HG03565 (cell line): ENCODE results near the gene MTHFSD.

Source experiments
- ATAC-seq: cut with Tn5 transposase; IDR thresholded peaks from one replicate; pipeline ENCODE4 v1.9.1; 2021; ENCODE audit warnings: mild to moderate bottlenecking, moderate library complexity; ENCODE audit not compliant: unreplicated experiment

MTHFSD gene

GRCh38 chr16:86492961-86493629 lies 61.9 kb downstream of the MTHFSD start:
- ATAC-seq: no peak

DNA sequence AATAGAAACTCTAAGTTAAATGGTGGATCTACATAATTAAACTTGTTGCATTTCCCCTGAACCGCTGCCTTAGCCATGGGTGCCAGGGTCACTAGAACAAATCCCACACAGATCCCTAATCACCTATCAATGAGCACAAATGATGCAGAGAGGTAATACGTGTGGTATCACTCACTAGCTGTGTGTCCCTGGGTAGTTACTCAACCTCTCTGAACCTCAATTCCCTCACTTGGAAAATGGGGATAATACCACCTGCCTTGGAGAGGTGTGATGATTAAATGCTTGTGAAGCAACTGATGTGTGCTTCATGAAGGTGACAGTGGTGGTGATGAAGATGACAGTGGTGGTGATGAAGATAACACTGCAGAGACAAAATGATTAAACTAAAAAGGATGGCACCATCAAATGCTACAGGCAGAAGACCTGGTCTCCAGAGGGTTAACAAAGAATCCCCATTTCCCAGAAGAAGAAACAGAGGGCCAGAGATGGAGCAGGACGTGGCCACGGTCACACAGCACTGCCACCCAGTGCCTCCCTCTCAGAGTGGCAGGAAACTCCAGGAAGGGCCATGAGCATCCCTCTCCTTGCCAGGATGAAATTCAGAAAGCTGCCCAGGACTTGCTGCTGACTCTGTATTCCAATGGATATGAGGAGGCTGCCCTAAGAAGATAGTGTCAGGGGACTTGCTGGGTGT lies 62.6 kb downstream of the MTHFSD start:
- no peak for ATAC-seq

DNA sequence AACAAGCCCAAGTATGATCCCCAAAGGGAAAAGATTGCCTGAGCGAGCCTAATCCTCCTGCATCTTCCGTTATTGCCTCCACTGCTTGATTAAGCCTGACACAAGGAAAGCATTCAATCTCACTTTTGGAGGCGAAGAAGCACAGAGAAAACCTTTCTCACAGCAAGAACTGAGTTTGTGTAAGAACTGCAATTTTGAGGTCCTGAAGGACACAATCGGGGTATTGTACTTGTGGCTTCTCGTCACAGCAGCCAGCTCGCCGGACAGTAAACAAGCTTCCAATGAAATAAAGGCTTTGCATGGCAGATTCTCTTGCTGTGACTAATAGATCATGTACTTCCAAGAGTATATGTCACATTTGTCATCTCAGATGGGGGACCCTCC lies 63.4 kb downstream of the MTHFSD start:
- no peak for ATAC-seq

GRCh38 chr16:86490859-86491639 lies 64.0 kb downstream of the MTHFSD start:
- ATAC-seq: no peak

- no peak for ATAC-seq
Measured at GRCh38 chr16:86485746-86486145, 69.3 kb downstream of the MTHFSD start.

DNA sequence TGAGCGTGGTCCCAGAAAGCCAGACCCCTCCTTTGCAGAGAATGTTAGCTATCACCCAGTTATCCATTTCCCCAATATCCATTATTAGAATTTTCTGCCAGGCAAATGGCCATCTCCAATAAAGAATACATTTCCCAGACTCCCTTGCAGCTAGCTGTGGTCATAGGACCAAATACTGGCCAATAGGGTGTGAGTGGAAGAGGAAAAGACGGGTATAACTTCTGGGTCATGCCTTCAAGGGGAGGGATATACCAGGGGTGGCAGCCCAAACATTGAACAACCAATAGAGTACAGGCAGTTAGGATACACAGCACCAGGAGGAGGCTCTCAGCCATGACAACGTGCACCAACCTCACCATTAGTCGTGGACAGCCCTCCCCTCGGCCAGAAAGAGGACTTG lies 70.8 kb downstream of the MTHFSD start:
- no peak for ATAC-seq

- ATAC-seq: no peak
Measured at GRCh38 chr16:86481607-86482006, 73.4 kb downstream of the MTHFSD start.

DNA sequence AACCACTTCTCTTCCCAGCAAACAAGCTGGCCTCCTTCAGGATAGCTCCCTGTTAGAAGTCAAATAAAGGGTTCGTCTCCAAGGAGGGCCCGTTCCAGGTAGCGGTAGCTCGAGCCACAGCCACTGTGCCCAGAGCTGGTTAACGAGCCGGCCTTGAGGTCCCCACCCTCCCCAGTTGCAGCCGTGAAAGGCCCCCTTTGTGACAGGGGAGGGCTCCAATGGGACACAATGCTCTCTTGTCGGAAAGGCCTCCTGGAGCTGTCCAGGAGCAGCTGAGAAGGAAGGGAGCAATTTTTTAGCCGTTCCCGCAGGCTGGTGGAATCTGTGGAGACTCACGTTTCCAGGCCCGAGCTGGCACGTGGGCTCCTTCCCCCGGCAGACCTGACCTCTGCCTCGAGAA lies 74.6 kb downstream of the MTHFSD start:
- ATAC-seq: no peak
